ENCODE results near the gene PLXNA3.

Gene PLXNA3

DNA sequence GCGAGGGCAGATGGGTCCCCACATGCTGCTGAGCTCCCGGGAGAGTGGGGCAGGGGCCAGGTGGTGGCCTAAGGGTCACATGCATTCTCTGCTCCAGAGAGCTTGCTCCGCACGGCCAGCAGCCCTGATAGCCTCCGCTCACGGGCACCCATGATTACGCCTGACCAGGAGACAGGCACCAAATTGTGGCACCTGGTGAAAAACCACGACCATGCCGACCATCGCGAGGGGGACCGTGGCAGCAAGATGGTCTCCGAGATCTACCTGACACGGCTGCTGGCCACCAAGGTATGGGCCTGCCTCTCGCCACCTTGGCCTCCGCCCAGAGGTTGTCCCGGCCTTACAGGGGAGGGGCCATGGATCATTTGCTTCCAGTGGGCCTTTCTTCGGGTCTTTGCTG, 11.8 kb downstream of the PLXNA3 start:
- TF ChIP-seq, protein P1, sequence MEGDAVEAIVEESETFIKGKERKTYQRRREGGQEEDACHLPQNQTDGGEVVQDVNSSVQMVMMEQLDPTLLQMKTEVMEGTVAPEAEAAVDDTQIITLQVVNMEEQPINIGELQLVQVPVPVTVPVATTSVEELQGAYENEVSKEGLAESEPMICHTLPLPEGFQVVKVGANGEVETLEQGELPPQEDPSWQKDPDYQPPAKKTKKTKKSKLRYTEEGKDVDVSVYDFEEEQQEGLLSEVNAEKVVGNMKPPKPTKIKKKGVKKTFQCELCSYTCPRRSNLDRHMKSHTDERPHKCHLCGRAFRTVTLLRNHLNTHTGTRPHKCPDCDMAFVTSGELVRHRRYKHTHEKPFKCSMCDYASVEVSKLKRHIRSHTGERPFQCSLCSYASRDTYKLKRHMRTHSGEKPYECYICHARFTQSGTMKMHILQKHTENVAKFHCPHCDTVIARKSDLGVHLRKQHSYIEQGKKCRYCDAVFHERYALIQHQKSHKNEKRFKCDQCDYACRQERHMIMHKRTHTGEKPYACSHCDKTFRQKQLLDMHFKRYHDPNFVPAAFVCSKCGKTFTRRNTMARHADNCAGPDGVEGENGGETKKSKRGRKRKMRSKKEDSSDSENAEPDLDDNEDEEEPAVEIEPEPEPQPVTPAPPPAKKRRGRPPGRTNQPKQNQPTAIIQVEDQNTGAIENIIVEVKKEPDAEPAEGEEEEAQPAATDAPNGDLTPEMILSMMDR (conservative IDR thresholded peaks at IDR 0.05; ENCODE audit: control insufficient read depth, insufficient read depth, low read depth, low read length) = no peak
- no peak overlapping the region for H3K4me3 ChIP-seq (ENCODE audit: control insufficient read depth, low read depth, low read length)
- no peak for DNase-seq (ENCODE audit: low read depth)

DNA sequence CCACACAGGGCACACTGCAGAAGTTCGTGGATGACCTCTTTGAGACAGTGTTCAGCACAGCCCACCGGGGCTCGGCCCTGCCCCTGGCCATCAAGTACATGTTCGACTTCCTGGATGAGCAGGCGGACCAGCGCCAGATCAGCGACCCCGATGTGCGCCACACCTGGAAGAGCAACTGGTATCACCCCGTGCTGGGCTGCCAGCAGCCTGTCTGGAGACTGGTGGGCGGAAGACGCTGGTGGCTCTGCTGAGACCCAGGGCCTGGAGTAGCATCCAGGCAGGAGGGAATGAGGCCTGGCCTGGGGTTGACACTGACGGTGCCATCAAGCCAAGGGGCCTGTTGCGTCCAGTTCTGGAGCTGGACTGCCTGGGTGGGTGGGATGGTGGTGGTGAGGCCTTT, 12.4 kb downstream of the PLXNA3 start:
- TF ChIP-seq, protein P1 (conservative IDR thresholded peaks at IDR 0.05; ENCODE audit: control insufficient read depth, insufficient read depth, low read depth, low read length) = no peak
- no peak overlapping the region for H3K4me3 ChIP-seq (ENCODE audit: control insufficient read depth, low read depth, low read length)
- no peak for DNase-seq (ENCODE audit: low read depth)

DNA sequence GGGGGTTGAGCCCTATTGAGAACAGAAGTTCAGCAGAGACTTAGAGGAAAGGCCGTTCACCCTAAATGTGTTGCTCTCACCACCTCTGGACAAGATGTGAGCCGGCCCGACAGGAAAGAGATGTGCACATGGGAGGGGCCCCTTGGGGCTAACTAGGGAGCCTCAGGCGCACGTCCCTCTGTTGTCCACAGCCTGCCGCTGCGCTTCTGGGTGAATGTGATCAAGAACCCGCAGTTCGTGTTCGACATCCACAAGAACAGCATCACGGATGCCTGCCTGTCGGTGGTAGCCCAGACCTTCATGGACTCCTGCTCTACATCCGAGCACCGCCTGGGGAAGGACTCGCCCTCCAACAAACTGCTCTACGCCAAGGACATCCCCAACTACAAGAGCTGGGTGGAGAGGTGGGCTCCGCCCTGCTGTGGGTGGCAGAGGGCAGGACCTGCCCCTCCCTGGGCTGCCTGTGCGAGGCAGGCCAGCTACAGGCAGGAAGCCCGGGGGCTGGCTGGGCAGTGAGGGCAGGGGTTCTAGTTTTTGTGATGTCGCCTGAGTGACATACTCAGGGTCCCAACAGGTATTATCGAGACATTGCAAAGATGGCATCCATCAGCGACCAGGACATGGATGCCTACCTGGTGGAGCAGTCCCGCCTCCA, 13.0 kb downstream of the PLXNA3 start:
- no peak for DNase-seq (ENCODE audit: low read depth)
- H3K4me3 ChIP-seq (ENCODE audit: control insufficient read depth, low read depth, low read length) = no peak overlapping the region
- TF ChIP-seq, protein P1 (conservative IDR thresholded peaks at IDR 0.05; ENCODE audit: control insufficient read depth, insufficient read depth, low read depth, low read length) = no peak

DNA sequence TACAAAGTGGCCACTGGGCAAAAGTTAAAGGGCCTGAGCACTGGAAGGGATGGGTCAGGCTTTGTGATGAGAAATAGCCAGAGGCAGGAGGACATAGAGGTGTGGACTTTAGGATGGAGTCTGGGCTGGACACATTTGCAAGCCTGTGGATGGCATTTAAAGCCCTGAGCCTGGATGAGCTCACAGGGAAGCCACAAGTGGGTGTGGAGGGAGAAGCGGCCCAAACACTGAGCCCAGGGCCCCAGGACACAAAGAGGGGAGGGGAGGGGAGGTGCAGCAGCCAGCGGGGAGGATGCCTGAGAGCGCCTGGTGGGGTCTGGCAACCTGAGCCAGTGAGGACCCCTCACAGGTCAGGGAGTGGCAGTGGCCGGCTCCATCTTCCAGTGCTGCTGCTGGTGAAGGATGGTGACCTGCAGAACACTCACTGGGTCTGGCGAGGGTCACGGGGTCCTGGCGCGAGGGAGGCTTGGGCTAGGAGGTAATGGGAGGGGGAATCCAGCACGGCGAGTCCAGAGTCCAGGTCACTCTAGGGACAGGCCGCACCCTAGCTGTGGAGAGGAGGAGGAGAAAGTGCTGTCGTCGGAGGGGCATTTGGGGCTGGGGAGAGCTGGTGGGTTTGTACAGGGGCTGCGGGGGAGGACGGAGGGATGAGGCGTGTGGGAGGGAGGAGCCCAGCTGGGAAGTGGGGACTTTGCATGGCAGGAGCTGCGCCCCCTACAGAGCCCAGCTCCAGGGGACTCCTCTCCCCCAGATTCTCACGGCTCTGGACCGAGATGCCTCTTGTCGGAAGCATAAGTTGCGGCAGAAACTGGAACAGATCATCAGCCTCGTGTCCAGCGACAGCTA, 14.0 kb downstream of the PLXNA3 start:
- no peak for DNase-seq (ENCODE audit: low read depth)
- H3K4me3 ChIP-seq (ENCODE audit: control insufficient read depth, low read depth, low read length) = no peak overlapping the region
- TF ChIP-seq, protein P1 (conservative IDR thresholded peaks at IDR 0.05; ENCODE audit: control insufficient read depth, insufficient read depth, low read depth, low read length) = no peak

DNA sequence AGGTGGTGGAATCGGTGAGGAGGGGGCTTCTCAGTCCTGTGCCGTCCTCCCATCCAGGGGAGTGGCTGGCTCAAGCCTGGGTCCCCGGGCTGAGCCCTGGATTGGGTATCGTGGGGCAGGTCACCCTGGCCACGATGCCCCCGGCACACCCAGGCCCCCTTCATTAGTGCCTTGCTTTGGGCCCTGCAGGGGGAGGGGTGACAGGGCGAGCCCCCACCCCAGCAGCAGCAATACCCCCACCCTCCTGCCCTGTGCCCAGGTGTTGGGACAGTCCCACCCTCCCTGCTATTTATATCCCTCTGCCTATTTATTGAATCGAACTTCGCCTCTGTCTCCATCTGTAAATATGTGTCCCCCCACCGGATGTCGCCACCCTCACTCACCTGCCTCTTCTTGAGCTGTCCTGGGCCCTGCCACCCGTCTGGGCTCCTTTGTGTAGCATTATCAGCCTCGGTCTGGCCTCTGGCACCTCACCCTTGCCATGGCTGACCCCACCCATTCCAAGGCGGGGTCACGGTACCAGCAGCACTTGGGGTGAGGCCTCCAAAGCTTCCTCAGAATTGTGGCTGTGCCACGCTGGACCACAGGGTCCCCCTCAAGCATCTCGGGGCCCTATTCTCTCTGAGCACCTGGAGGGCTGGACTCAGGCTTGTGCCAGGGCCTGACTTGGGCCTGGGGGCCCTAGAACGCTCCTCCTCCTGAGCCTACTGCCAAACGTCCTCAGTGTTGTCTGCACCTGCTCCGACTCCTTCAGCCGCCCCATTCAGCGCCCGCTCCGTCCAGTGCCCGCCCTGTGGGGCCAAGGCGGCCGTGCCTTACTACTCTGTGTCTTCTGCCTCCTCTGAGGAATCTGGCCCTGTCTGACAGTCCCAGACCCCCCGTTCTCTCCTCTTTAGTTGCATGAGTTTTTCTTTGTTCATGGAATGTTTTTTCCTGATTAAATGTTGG, 14.9 kb downstream of the PLXNA3 start:
- TF ChIP-seq, protein P1 (conservative IDR thresholded peaks at IDR 0.05; ENCODE audit: control insufficient read depth, insufficient read depth, low read depth, low read length) = no peak
- H3K4me3 ChIP-seq (ENCODE audit: control insufficient read depth, low read depth, low read length) = no peak overlapping the region

DNA sequence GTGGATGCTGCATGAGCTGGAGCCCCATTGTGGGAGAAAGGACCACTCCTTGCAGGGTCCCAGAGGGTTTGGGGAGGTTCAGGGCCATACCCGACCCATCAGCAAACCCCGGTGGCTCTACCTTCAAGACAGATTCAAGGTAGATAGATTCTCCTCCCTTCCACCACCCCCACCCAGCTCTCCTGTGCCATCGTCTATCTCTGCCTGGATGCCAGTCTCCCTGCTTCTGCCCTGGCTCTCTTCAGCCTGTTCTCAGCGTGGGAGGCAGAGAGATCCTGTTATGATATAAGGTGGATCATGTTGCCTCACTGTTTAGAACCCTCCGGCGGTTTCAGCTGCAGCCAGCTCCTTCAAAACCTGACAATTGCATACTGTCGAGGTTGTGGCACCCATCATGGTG, 15.6 kb downstream of the PLXNA3 start:
- no peak for DNase-seq (ENCODE audit: low read depth)
- TF ChIP-seq, protein P1 (conservative IDR thresholded peaks at IDR 0.05; ENCODE audit: control insufficient read depth, insufficient read depth, low read depth, low read length) = no peak
- H3K4me3 ChIP-seq (ENCODE audit: control insufficient read depth, low read depth, low read length) = no peak overlapping the region

More for the DNA sequence above, 14.9 kb downstream of the PLXNA3 start:
- DNase-seq (ENCODE audit: low read depth) = no peak
